SK-N-SH (cell line): ENCODE measurements around the gene TLL2. TPM values are rescaled to one million over a fixed set of nuclear protein-coding genes. Genes with fewer than 3 reads are reported as not detected.

ENCODE experiments used
- CTCF ChIA-PET: fragments of 300-600, 350-600 bp; formaldehyde crosslinking; extraction: SDS; loops from one replicate; lab custom pipeline; 2021; lab: Yijun Ruan, JAX
- POLR2A ChIA-PET: fragments of 350-600 bp; sonication (Branson Sonifier 250); formaldehyde crosslinking; extraction: SDS; loops from one replicate; lab custom pipeline; 2020; ENCODE audit warnings: antibody characterized with exemption, inconsistent platforms; lab: Yijun Ruan, JAX
- DNase-seq: peaks from one replicate; pipeline ENCODE4 v3.0.0; 2012
- H2AFZ ChIP-seq: fragments of 200-600 bp; sonication (generic); 2 replicates; pipeline ENCODE4 v1.8.1; 2016; ENCODE audit warnings: antibody characterized with exemption, mild to moderate bottlenecking, low read depth
- H3F3A ChIP-seq: fragments of 200-600 bp; sonication (generic); replicated peaks from 2 replicates; pipeline ENCODE3; 2016; ENCODE audit warnings: antibody characterized with exemption, mild to moderate bottlenecking; ENCODE audit not compliant: insufficient read depth
- H3K27ac ChIP-seq, 2 experiments: fragments of 200-500 bp in 1 of 2; fragments of 200-600 bp in 1 of 2; sonication (Bioruptor generic) in 1 of 2; sonication (generic), shearing (Covaris generic) in 1 of 2; 2 replicates each; pipeline versions ENCODE4 v1.5.1 to v1.6.1; 2014 to 2016; ENCODE audit warnings: low read depth in 2 of 2, inconsistent platforms in 1 of 2, low read length in 1 of 2, mild to moderate bottlenecking in 1 of 2, mixed read lengths in 1 of 2
- H3K27me3 ChIP-seq: fragments of 200-600 bp; sonication (generic), shearing (Covaris generic); 2 replicates; pipeline ENCODE4 v1.6.1; 2016; ENCODE audit warnings: mixed run types; ENCODE audit not compliant: insufficient read depth
- H3K36me3 ChIP-seq, 2 experiments: fragments of 200-500 bp in 1 of 2; fragments of 200-600 bp in 1 of 2; sonication (Bioruptor generic) in 1 of 2; sonication (generic) in 1 of 2; replicated peaks in 1 of 2; 2 replicates each; pipeline versions ENCODE3 to v1.5.1; 2014 to 2016; ENCODE audit warnings: low read length in 1 of 2, mild to moderate bottlenecking in 1 of 2; ENCODE audit not compliant: insufficient read depth in 2 of 2, control insufficient read depth in 1 of 2
- H3K4me1 ChIP-seq, 2 experiments: fragments of 200-500 bp in 1 of 2; fragments of 200-600 bp in 1 of 2; sonication (Bioruptor generic) in 1 of 2; sonication (generic), shearing (Covaris generic) in 1 of 2; 2 replicates each; pipeline versions ENCODE4 v1.5.1 to v1.6.1; 2014 to 2016; ENCODE audit warnings: low read depth in 1 of 2, low read length in 1 of 2, mixed run types in 1 of 2; ENCODE audit not compliant: insufficient read depth in 2 of 2, control insufficient read depth in 1 of 2
- H3K4me2 ChIP-seq: fragments of 200-600 bp; sonication (generic), shearing (Covaris generic); 2 replicates; pipeline ENCODE4 v1.6.1; 2017; ENCODE audit warnings: mixed run types
- H3K4me3 ChIP-seq, 2 experiments: fragments of 200-500 bp in 1 of 2; fragments of 200-600 bp in 1 of 2; sonication (Bioruptor generic) in 1 of 2; sonication (generic), shearing (Covaris generic) in 1 of 2; 2 replicates each; pipeline versions ENCODE4 v1.5.1 to v1.8.1; 2014 to 2016; ENCODE audit warnings: low read depth in 2 of 2, inconsistent platforms in 1 of 2, low read length in 1 of 2, mild to moderate bottlenecking in 1 of 2, mixed read lengths in 1 of 2, moderate library complexity in 1 of 2
- H3K79me2 ChIP-seq: fragments of 200-600 bp; sonication (generic); 2 replicates; pipeline ENCODE4 v1.8.1; 2017; ENCODE audit warnings: mild to moderate bottlenecking; ENCODE audit not compliant: insufficient read depth
- H3K9ac ChIP-seq: fragments of 200-600 bp; sonication (generic); 2 replicates; pipeline ENCODE4 v1.6.1; 2017; ENCODE audit warnings: mixed run types
- H3K9me2 ChIP-seq: fragments of 200-600 bp; sonication (generic); 2 replicates; pipeline ENCODE4 v1.6.1; 2017; ENCODE audit warnings: mixed run types
- H3K9me3 ChIP-seq: fragments of 200-600 bp; sonication (generic); 2 replicates; pipeline ENCODE4 v1.6.1; 2017; ENCODE audit warnings: mixed run types, mild to moderate bottlenecking, moderate library complexity
- H4K20me1 ChIP-seq: fragments of 200-600 bp; sonication (generic); 2 replicates; pipeline ENCODE4 v1.6.1; 2017; ENCODE audit warnings: mild to moderate bottlenecking, mixed run types; ENCODE audit not compliant: insufficient read depth
- EP300 ChIP-seq, 2 experiments: IDR thresholded peaks; 2 replicates each; pipeline versions ENCODE4 v1.4.0 to v1.6.1; 2012; ENCODE audit warnings: borderline replicate concordance in 1 of 2, low read depth in 1 of 2, low read length in 1 of 2
- EZH2phosphoT487 ChIP-seq: fragments of 200-600 bp; sonication (generic); IDR thresholded peaks from 2 replicates; pipeline ENCODE4 v1.6.1; 2017; ENCODE audit warnings: low read depth, mixed run types, mild to moderate bottlenecking, antibody characterized with exemption, moderate library complexity, borderline replicate concordance
- GABPA ChIP-seq: IDR thresholded peaks from 2 replicates; pipeline ENCODE4 v1.4.0; 2012; ENCODE audit warnings: low read depth, mild to moderate bottlenecking
- IRF3 ChIP-seq: fragments of 150-350 bp; IDR thresholded peaks from 2 replicates; pipeline ENCODE4 v1.6.1; 2016; ENCODE audit warnings: mild to moderate bottlenecking, low read depth, low read length
- MEF2A ChIP-seq: IDR thresholded peaks from 2 replicates; pipeline ENCODE4 v1.4.0; 2012; ENCODE audit warnings: low read depth, borderline replicate concordance
- MXI1 ChIP-seq: IDR thresholded peaks from 2 replicates; pipeline ENCODE4 v1.6.1; 2012; ENCODE audit warnings: mild to moderate bottlenecking, low read depth, low read length, improper control_type of control experiment
- NFIC ChIP-seq: IDR thresholded peaks from 2 replicates; pipeline ENCODE4 v1.4.0; 2012; ENCODE audit warnings: borderline replicate concordance
- NRF1 ChIP-seq: IDR thresholded peaks from 2 replicates; pipeline ENCODE4 v1.6.1; 2012; ENCODE audit warnings: low read depth, mild to moderate bottlenecking, low read length
- POLR2AphosphoS5 ChIP-seq: IDR thresholded peaks from 2 replicates; pipeline ENCODE4 v1.6.1; 2012; ENCODE audit warnings: low read depth, low read length
- RAD21 ChIP-seq: IDR thresholded peaks from 2 replicates; pipeline ENCODE4 v1.6.1; 2012; ENCODE audit warnings: mild to moderate bottlenecking, low read length
- SIN3A ChIP-seq: IDR thresholded peaks from 2 replicates; pipeline ENCODE4 v1.6.1; 2012; ENCODE audit warnings: low read depth, mild to moderate bottlenecking, low read length, moderate library complexity, borderline replicate concordance
- TAF1 ChIP-seq: IDR thresholded peaks from 2 replicates; pipeline ENCODE4 v1.6.1; 2012; ENCODE audit warnings: low read depth, mild to moderate bottlenecking, low read length, moderate library complexity, borderline replicate concordance
- YY1 ChIP-seq: IDR thresholded peaks from 2 replicates; pipeline ENCODE4 v1.4.0; 2012; ENCODE audit warnings: low read depth, mild to moderate bottlenecking
- WGBS: methylation state at CpG from one replicate; pipeline ENCODE4 v1.1.6; 2017; ENCODE audit warnings: low lambda C conversion rate; 5-methylcytosine and 5-hydroxymethylcytosine counted together
- polyA plus RNA-seq, 3 experiments: library from polyadenylated mRNA; depleted of rRNA; stranded (reverse); fragments of >200 nt; gene quantifications; 2 replicates each; pipeline ENCODE4 v1.2.3, GENCODE V29; 2012
- TF ChIP-seq, protein P1 (sequence below): IDR thresholded peaks from 2 replicates; pipeline ENCODE4 v1.4.0; 2012; ENCODE audit warnings: low read depth, borderline replicate concordance
- TF ChIP-seq, protein P2 (sequence below): IDR thresholded peaks from 2 replicates; pipeline ENCODE4 v1.4.0; 2012; ENCODE audit warnings: low read depth
- TF ChIP-seq, protein P3 (sequence below): fragments of 150-350 bp; IDR thresholded peaks from 2 replicates; pipeline ENCODE4 v1.6.1; 2017; ENCODE audit warnings: antibody characterized with exemption, low read length, low read depth, borderline replicate concordance

Gene TLL2
- polyA plus RNA-seq, 1 of the 3 experiments (the other 2 are of a cell fraction): 0.36 TPM

GRCh38 chr10:96441322-96441885 is 72.3 kb downstream of the TLL2 start:
- H4K20me1 ChIP-seq: no peaks in the 10 kb centered on the region
- H3K27me3 ChIP-seq: no peaks in the 10 kb centered on the region; the same call in 1 of the 2 replicates
- peaks cover 0 to 21% of the 10 kb centered on the region in 2 experiments; a peak in 2 of 4 replicates for H3K4me1 ChIP-seq
- no peaks in the 10 kb centered on the region for H3K9me2 ChIP-seq
- no peak overlapping the region for H3K9ac ChIP-seq
- TF ChIP-seq RAD21: no peak
- TF ChIP-seq EZH2phosphoT487: no peak
- TF ChIP-seq MEF2A: no peak
- TF ChIP-seq, protein P1, sequence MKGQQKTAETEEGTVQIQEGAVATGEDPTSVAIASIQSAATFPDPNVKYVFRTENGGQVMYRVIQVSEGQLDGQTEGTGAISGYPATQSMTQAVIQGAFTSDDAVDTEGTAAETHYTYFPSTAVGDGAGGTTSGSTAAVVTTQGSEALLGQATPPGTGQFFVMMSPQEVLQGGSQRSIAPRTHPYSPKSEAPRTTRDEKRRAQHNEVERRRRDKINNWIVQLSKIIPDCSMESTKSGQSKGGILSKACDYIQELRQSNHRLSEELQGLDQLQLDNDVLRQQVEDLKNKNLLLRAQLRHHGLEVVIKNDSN: no peak
- TF ChIP-seq YY1: no peak
- TF ChIP-seq, protein P2, sequence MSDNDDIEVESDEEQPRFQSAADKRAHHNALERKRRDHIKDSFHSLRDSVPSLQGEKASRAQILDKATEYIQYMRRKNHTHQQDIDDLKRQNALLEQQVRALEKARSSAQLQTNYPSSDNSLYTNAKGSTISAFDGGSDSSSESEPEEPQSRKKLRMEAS: no peak
- TF ChIP-seq SIN3A: no peak
- TF ChIP-seq GABPA: no peak
- TF ChIP-seq NFIC: no peak
- TF ChIP-seq, protein P3, sequence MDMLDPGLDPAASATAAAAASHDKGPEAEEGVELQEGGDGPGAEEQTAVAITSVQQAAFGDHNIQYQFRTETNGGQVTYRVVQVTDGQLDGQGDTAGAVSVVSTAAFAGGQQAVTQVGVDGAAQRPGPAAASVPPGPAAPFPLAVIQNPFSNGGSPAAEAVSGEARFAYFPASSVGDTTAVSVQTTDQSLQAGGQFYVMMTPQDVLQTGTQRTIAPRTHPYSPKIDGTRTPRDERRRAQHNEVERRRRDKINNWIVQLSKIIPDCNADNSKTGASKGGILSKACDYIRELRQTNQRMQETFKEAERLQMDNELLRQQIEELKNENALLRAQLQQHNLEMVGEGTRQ: no peak
- TF ChIP-seq IRF3: no peak
- no peak for TF ChIP-seq EP300 (IDR thresholded peaks at IDR 0.05; ENCODE audit: borderline replicate concordance in 1 of 2, low read depth in 1 of 2, low read length in 1 of 2)
- TF ChIP-seq MXI1: no peak
- no peak for TF ChIP-seq TAF1
- TF ChIP-seq NRF1: no peak
- TF ChIP-seq POLR2AphosphoS5: no peak
- no peak overlapping the region for H3K4me2 ChIP-seq
- POLR2A ChIA-PET: no interaction called here
- H3K9me3 ChIP-seq: no peaks in the 10 kb centered on the region
- peak overlapping the region in 1 of 2 experiments; percentile 68; a peak in 2 of 4 replicates for H3K27ac ChIP-seq
- no peaks in the 10 kb centered on the region for H3F3A ChIP-seq
- no peaks in the 10 kb centered on the region for H3K79me2 ChIP-seq
- no peak for DNase-seq
- H3K36me3 ChIP-seq: no peaks in the 10 kb centered on the region
- no peak overlapping the region for H3K4me3 ChIP-seq
- H2AFZ ChIP-seq: no peak overlapping the region
- WGBS: 72% methylated on average over 8 of the region's 10 CpGs
- CTCF ChIA-PET: interaction anchor here (1.1 to 1.8 kb wide), 9 partner anchors 10 to 323 kb away, joined by 3 to 9 read pairs (median 5); partner anchors contain the start of gene TLL2
